Body of pancreas (tissue), 4 donors: ENCODE data around the gene KDM4C. TPM values are rescaled to one million over a fixed set of nuclear protein-coding genes. Genes with fewer than 3 reads are reported as not detected.

Experiments used
- ATAC-seq: fragments of 150-250 bp; one replicate; pipeline ENCODE4 v1.9.1; 2016
- DNase-seq, 4 donors: peaks; one replicate each; pipeline ENCODE4 v3.0.0-alpha.2; 2019
- H3K27ac ChIP-seq, 4 donors: fragments of 200-600 bp; sonication (generic); 1 replicate in 3 of 4; 2 replicates in 1 of 4; pipeline versions ENCODE4 v1.5.1 to v1.6.1; 2016 to 2019; ENCODE audit warnings: mild to moderate bottlenecking in 1 of 4, mixed read lengths in 1 of 4, moderate library complexity in 1 of 4
- H3K27me3 ChIP-seq, 2 donors: fragments of 200-600 bp; sonication (generic); one replicate each; pipeline ENCODE4 v1.6.0; 2016; ENCODE audit warnings: mild to moderate bottlenecking in 1 of 2
- H3K36me3 ChIP-seq, 2 donors: fragments of 200-600 bp; sonication (generic); replicated peaks in 1 of 2; 2 replicates each; pipeline ENCODE4 v1.5.1; 2016; ENCODE audit warnings: low read depth in 2 of 2; ENCODE audit not compliant: insufficient read depth in 1 of 2
- H3K4me1 ChIP-seq: fragments of 200-600 bp; sonication (generic); one replicate; pipeline ENCODE4 v1.6.0; 2016
- H3K4me3 ChIP-seq, 2 donors: fragments of 200-600 bp; sonication (generic); 1 replicate in 1 of 2; 2 replicates in 1 of 2; pipeline ENCODE4 v1.5.1; 2016 to 2019
- H3K9me3 ChIP-seq, 3 donors: fragments of 200-600 bp; sonication (generic); 1 replicate in 2 of 3; 2 replicates in 1 of 3; pipeline ENCODE4 v1.5.1; 2016
- POLR2A ChIP-seq, 3 donors: fragments of 450-650 bp; IDR thresholded peaks; one replicate each; pipeline ENCODE4 v1.6.1; 2016; ENCODE audit warnings: antibody characterized with exemption in 3 of 3, mild to moderate bottlenecking in 2 of 3
- WGBS, 2 donors: methylation state at CpG; one replicate each; pipeline ENCODE4 v1.1.5; 2017; 5-methylcytosine and 5-hydroxymethylcytosine counted together
- intact Hi-C: fragments of 100-400 bp; cut with DNase I; formaldehyde crosslinking; loops from one replicate; pipeline ENCODE4 v1.15.1; 2023
- total RNA-seq, 2 donors: library from RNA; depleted of rRNA; stranded (reverse); fragments of >200 nt; gene quantifications; one replicate each; pipeline ENCODE4 v1.1.0, GENCODE V29; 2016
- TF ChIP-seq, protein P1 (sequence below), 7 experiments: fragments of 450-650 bp in 4 of 7; fragments of 200-600 bp in 3 of 7; sonication (generic) in 3 of 7; IDR thresholded peaks; one replicate each; pipeline ENCODE4 v1.5.1; 2016 to 2019; ENCODE audit warnings: antibody characterized with exemption in 7 of 7

KDM4C gene
- total RNA-seq, 2 donors from 2014 or later: 40.5 to 48.5 TPM

- no peaks in the 10 kb centered on the region for H3K36me3 ChIP-seq
- H3K4me1 ChIP-seq: no peaks in the 10 kb centered on the region
- 75 to 92% methylated on average over 3 of the region's 3 CpGs for WGBS, 2 donors
- DNase-seq (no peak), ATAC-seq (no peak)
- no peaks in the 10 kb centered on the region for H3K27me3 ChIP-seq
- no peak overlapping the region for H3K4me3 ChIP-seq
- TF ChIP-seq, protein P1, sequence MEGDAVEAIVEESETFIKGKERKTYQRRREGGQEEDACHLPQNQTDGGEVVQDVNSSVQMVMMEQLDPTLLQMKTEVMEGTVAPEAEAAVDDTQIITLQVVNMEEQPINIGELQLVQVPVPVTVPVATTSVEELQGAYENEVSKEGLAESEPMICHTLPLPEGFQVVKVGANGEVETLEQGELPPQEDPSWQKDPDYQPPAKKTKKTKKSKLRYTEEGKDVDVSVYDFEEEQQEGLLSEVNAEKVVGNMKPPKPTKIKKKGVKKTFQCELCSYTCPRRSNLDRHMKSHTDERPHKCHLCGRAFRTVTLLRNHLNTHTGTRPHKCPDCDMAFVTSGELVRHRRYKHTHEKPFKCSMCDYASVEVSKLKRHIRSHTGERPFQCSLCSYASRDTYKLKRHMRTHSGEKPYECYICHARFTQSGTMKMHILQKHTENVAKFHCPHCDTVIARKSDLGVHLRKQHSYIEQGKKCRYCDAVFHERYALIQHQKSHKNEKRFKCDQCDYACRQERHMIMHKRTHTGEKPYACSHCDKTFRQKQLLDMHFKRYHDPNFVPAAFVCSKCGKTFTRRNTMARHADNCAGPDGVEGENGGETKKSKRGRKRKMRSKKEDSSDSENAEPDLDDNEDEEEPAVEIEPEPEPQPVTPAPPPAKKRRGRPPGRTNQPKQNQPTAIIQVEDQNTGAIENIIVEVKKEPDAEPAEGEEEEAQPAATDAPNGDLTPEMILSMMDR (IDR thresholded peaks at IDR 0.05): no peak
- no peak for TF ChIP-seq POLR2A (IDR thresholded peaks at IDR 0.05)
- H3K27ac ChIP-seq: no peak overlapping the region
- intact Hi-C loops: no loop called here
- no peaks in the 10 kb centered on the region for H3K9me3 ChIP-seq
Observed at GRCh38 chr9:7111413-7111812, 353.6 kb downstream of the KDM4C start.

DNA sequence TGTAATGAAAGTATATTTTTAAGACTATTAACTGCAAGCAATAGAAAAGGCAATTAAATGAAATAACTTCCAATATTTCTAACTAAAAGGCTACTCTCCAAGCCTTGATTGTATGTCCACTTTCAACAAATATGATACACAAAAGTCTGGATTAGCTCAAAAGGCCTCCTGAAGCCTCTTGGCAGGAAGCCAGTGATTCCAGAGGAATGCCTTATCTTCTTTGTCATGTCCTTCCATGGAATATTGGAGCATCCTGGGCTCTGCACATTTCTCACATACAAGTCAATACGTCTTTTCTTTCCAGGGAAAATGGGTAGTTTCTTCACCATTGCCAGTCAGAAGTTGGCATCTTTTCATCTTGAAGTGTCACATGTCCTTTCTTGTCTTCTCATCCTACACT is 357.8 kb downstream of the KDM4C start:
- Histone ChIP-seq H3K4me3 (no peak overlapping the region), H3K27me3 (no peaks in the 10 kb centered on the region), H3K27ac (no peak overlapping the region), H3K9me3 (no peaks in the 10 kb centered on the region), H3K4me1 (peaks cover 4% of the 10 kb centered on the region), H3K36me3 (no peaks in the 10 kb centered on the region)
- no peak for ATAC-seq
- 56 to 89% methylated on average over 1 of the region's 1 CpG for WGBS, 2 donors
- intact Hi-C loops: no loop called here
- DNase-seq: no peak
- no peak for TF ChIP-seq POLR2A (IDR thresholded peaks at IDR 0.05)
- TF ChIP-seq, protein P1 (IDR thresholded peaks at IDR 0.05): no peak

GRCh38 chr9:7117676-7118561 is 360.1 kb downstream of the KDM4C start:
- Histone ChIP-seq H3K27ac (peak overlapping the region in 1 of 4 donors; percentile 48), H3K4me1 (peaks cover 14% of the 10 kb centered on the region), H3K4me3 (no peak overlapping the region), H3K9me3 (no peaks in the 10 kb centered on the region), H3K27me3 (no peaks in the 10 kb centered on the region), H3K36me3 (no peaks in the 10 kb centered on the region)
- ATAC-seq (peak; percentile 21), DNase-seq (no peak)
- intact Hi-C loops: no loop called here
- no peak for TF ChIP-seq POLR2A (IDR thresholded peaks at IDR 0.05)
- TF ChIP-seq, protein P1 (IDR thresholded peaks at IDR 0.05): no peak
- WGBS, 2 donors: 52 to 56% methylated on average over 6 of the region's 6 CpGs

- ATAC-seq (no peak), DNase-seq (no peak)
- intact Hi-C loops: no loop called here
- WGBS, 2 donors: 80 to 84% methylated on average over 6 of the region's 6 CpGs
- Histone ChIP-seq H3K27ac (no peak overlapping the region), H3K4me1 (peaks cover 14% of the 10 kb centered on the region), H3K9me3 (no peaks in the 10 kb centered on the region), H3K4me3 (no peak overlapping the region), H3K27me3 (no peaks in the 10 kb centered on the region), H3K36me3 (no peaks in the 10 kb centered on the region)
- no peak for TF ChIP-seq POLR2A (IDR thresholded peaks at IDR 0.05)
- TF ChIP-seq, protein P1 (IDR thresholded peaks at IDR 0.05): no peak
Observed at GRCh38 chr9:7118633-7119032, 360.9 kb downstream of the KDM4C start.

GRCh38 chr9:7119612-7120011 is 361.8 kb downstream of the KDM4C start:
- intact Hi-C loops: no loop called here
- TF ChIP-seq, protein P1 (IDR thresholded peaks at IDR 0.05): no peak
- TF ChIP-seq POLR2A (IDR thresholded peaks at IDR 0.05): no peak
- no peaks in the 10 kb centered on the region for H3K27me3 ChIP-seq
- no peaks in the 10 kb centered on the region for H3K9me3 ChIP-seq
- no peak overlapping the region for H3K27ac ChIP-seq
- no peaks in the 10 kb centered on the region for H3K36me3 ChIP-seq
- H3K4me3 ChIP-seq: no peak overlapping the region
- no peak for DNase-seq
- no peak for ATAC-seq
- peaks cover 14% of the 10 kb centered on the region for H3K4me1 ChIP-seq
